Measurements from ENCODE around the gene SMYD1.

The SMYD1 gene

GRCh38 chr2:88123975-88124917 lies 56.6 kb downstream of the SMYD1 start:
- no peak for DNase-seq

- DNase-seq = no peak
Measured at GRCh38 chr2:88125344-88125923, 57.8 kb downstream of the SMYD1 start.

GRCh38 chr2:88125924-88126771 lies 58.5 kb downstream of the SMYD1 start:
- DNase-seq = no peak

- DNase-seq = no peak
Measured at GRCh38 chr2:88126772-88127637, 59.4 kb downstream of the SMYD1 start.

GRCh38 chr2:88127638-88127887 lies 59.9 kb downstream of the SMYD1 start:
- no peak for DNase-seq

GRCh38 chr2:88127888-88128653 lies 60.4 kb downstream of the SMYD1 start, which contains the start of gene FABP1:
Gene FABP1, minus strand, starts transcription at chr2:88128062. Its CDS starts 45 bp downstream, at chr2:88128017.
- no peak for DNase-seq

- no peak for DNase-seq
Measured at GRCh38 chr2:88128654-88129312, 61.2 kb downstream of the SMYD1 start.

GRCh38 chr2:88129313-88129959 lies 61.8 kb downstream of the SMYD1 start:
- DNase-seq = no peak

GRCh38 chr2:88131201-88131998 lies 63.8 kb downstream of the SMYD1 start:
- DNase-seq = no peak

GRCh38 chr2:88131999-88132368 lies 64.4 kb downstream of the SMYD1 start:
- no peak for DNase-seq

- DNase-seq = no peak
Measured at GRCh38 chr2:88133875-88134274, 66.2 kb downstream of the SMYD1 start.

GRCh38 chr2:88136817-88137216 lies 69.2 kb downstream of the SMYD1 start:
- DNase-seq = no peak

- DNase-seq = no peak
Measured at GRCh38 chr2:88137833-88138232, 70.2 kb downstream of the SMYD1 start.

GRCh38 chr2:88139203-88139702 lies 71.6 kb downstream of the SMYD1 start:
- no peak for DNase-seq

- no peak for DNase-seq
Measured at GRCh38 chr2:88139804-88140203, 72.2 kb downstream of the SMYD1 start.

- no peak for DNase-seq
Measured at GRCh38 chr2:88141952-88142351, 74.3 kb downstream of the SMYD1 start.

- no peak for DNase-seq
Measured at GRCh38 chr2:88144271-88144670, 76.6 kb downstream of the SMYD1 start.

GRCh38 chr2:88144914-88145497 lies 77.4 kb downstream of the SMYD1 start:
- no peak for DNase-seq

- DNase-seq = no peak
Measured at GRCh38 chr2:88146590-88146989, 79.0 kb downstream of the SMYD1 start.
